ENCODE measurements around the gene DEPDC5. TPM values are rescaled to one million over a fixed set of nuclear protein-coding genes. Genes with fewer than 3 reads are reported as not detected.

DEPDC5 gene
- total RNA-seq, 4 donors from 2014 or later, result 11.7 to 15.4 (median 13.3) TPM

DNA sequence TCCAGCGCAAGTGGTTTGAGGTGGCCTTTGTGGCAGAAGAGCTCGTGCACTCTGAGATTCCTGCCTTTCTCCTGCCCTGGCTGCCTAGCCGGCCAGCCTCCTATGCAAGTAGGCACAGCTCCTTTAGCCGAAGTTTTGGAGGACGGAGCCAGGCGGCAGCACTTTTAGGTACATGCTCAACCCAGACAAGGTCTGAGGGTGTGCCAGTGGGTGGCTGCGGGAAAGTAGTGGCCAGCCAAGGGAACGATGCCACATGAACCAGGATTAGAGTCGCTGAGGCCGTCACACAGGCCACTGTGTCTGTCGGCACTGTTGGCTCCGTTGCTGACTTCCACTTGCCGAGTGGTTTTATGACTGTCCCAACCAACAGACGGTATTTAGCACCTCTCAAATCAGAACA, 125.8 kb downstream of the DEPDC5 start:
- H3K4me3 ChIP-seq (ENCODE audit: low read depth, poor library complexity, severe bottlenecking), result no peak overlapping the region
- TF ChIP-seq, protein P1, sequence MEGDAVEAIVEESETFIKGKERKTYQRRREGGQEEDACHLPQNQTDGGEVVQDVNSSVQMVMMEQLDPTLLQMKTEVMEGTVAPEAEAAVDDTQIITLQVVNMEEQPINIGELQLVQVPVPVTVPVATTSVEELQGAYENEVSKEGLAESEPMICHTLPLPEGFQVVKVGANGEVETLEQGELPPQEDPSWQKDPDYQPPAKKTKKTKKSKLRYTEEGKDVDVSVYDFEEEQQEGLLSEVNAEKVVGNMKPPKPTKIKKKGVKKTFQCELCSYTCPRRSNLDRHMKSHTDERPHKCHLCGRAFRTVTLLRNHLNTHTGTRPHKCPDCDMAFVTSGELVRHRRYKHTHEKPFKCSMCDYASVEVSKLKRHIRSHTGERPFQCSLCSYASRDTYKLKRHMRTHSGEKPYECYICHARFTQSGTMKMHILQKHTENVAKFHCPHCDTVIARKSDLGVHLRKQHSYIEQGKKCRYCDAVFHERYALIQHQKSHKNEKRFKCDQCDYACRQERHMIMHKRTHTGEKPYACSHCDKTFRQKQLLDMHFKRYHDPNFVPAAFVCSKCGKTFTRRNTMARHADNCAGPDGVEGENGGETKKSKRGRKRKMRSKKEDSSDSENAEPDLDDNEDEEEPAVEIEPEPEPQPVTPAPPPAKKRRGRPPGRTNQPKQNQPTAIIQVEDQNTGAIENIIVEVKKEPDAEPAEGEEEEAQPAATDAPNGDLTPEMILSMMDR (IDR thresholded peaks at IDR 0.05), result no peak
- TF ChIP-seq POLR2A (IDR thresholded peaks at IDR 0.05), result no peak
- no peak for DNase-seq (ENCODE audit: low spot score in 2 of 2)
- 91 to 95% methylated on average over 14 of the region's 14 CpGs for WGBS, 2 donors
- intact Hi-C loops (cut with DNase I; ENCODE audit: low total_unique reads), result no loop called here

DNA sequence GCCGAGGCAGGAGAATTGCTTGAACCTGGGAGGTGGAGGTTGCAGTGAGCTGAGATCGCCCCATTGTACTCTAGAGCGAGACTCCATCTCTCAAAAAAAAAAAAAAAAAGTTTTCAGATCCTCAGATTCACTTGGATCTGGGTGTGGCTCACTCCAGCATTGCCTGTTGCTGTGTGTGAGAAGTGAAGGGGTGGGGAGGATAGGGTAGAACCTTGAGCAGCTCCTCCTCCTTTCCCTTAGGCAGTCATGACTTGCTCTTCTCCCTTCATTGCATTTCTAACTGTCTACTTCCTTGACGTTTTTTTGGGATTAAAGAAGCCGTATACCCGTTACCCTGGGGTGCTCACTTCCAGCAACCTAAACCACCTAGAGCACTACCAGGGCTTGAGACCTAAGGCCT, 127.4 kb downstream of the DEPDC5 start:
- TF ChIP-seq, protein P1 (IDR thresholded peaks at IDR 0.05), result no peak
- TF ChIP-seq POLR2A (IDR thresholded peaks at IDR 0.05), result no peak
- no peak overlapping the region for H3K4me3 ChIP-seq (ENCODE audit: low read depth, poor library complexity, severe bottlenecking)
- no peak for DNase-seq (ENCODE audit: low spot score in 2 of 2)
- intact Hi-C loops (cut with DNase I; ENCODE audit: low total_unique reads), result loop anchor here (1.0 kb wide), 1 partner anchor 36 kb away; no protein-coding TSS in a partner anchor
- WGBS, 2 donors, result 76 to 78% methylated on average over 6 of the region's 6 CpGs

DNA sequence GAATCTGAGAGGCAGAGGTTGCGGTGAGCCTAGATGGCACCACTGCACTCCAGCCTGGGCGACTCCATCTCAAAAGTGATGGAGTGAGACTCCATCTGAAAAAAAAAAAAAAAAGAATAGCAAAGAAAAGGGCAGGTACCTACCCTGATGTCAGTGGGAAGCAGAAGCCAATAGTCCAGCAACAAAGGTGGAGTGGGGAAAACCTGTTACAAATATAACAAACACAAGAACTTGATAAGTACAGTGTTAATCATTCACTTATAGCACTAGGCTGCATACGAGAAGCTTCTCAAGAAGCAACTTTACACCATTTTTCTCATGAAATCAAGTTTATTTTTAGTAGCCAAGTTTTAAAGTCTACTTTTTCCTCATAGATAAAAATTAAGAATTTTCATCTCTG, 128.0 kb downstream of the DEPDC5 start:
- intact Hi-C loops (cut with DNase I; ENCODE audit: low total_unique reads), result loop anchor here (1.0 kb wide), 1 partner anchor 37 kb away; no protein-coding TSS in a partner anchor
- H3K4me3 ChIP-seq (ENCODE audit: low read depth, poor library complexity, severe bottlenecking), result no peak overlapping the region
- TF ChIP-seq, protein P1 (IDR thresholded peaks at IDR 0.05), result no peak
- no peak for TF ChIP-seq POLR2A (IDR thresholded peaks at IDR 0.05)
- WGBS, 2 donors, result 95 to 98% methylated on average over 3 of the region's 3 CpGs
- no peak for DNase-seq (ENCODE audit: low spot score in 2 of 2)

DNA sequence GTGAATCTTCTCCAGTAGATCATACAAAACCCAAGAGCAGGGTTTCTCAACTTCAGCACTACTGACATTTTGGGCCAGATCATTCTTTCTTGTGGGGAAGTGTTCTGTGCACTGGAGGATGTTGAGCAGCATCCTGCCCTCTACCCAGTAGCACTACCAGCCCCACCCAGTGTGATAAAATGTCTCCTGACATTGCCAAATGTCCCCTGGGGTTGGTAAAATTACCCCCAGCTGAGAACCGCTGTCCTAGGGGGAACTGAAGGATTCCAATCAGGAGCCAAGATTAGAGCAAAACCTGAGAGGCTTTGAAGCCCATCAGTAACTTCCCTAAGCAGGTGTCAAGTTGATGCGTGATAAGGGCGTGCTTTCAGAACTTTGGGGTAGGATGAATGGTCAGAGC, 129.2 kb downstream of the DEPDC5 start:
- 86 to 93% methylated on average over 3 of the region's 3 CpGs for WGBS, 2 donors
- TF ChIP-seq POLR2A (IDR thresholded peaks at IDR 0.05), result no peak
- TF ChIP-seq, protein P1 (IDR thresholded peaks at IDR 0.05), result no peak
- no peak overlapping the region for H3K4me3 ChIP-seq (ENCODE audit: low read depth, poor library complexity, severe bottlenecking)
- intact Hi-C loops (cut with DNase I; ENCODE audit: low total_unique reads), result no loop called here
- DNase-seq (ENCODE audit: low spot score in 2 of 2), result no peak

DNA sequence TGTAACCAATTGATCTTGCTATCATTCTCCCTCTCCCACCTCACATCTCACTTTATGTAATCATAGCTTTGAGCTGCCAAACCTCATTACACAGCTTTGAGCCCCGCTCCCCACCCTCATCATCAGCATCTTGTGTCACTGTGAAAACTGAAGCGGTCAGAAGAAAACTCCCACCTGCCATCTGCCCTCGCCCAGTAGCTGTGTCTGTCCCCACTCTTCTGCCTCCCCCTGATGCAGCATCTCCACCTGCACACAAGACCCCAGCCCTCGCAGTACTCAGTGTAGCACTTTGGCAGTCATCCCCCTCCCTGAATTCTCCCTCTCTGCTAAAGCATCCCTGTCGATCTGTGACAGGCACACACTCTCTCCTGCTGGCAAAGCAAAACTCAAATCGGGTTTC, 130.2 kb downstream of the DEPDC5 start:
- TF ChIP-seq, protein P1 (IDR thresholded peaks at IDR 0.05), result no peak
- TF ChIP-seq POLR2A (IDR thresholded peaks at IDR 0.05), result no peak
- DNase-seq (ENCODE audit: low spot score in 2 of 2), result no peak
- intact Hi-C loops (cut with DNase I; ENCODE audit: low total_unique reads), result no loop called here
- WGBS, 2 donors, result 92 to 95% methylated on average over 6 of the region's 6 CpGs
- no peak overlapping the region for H3K4me3 ChIP-seq (ENCODE audit: low read depth, poor library complexity, severe bottlenecking)

DNA sequence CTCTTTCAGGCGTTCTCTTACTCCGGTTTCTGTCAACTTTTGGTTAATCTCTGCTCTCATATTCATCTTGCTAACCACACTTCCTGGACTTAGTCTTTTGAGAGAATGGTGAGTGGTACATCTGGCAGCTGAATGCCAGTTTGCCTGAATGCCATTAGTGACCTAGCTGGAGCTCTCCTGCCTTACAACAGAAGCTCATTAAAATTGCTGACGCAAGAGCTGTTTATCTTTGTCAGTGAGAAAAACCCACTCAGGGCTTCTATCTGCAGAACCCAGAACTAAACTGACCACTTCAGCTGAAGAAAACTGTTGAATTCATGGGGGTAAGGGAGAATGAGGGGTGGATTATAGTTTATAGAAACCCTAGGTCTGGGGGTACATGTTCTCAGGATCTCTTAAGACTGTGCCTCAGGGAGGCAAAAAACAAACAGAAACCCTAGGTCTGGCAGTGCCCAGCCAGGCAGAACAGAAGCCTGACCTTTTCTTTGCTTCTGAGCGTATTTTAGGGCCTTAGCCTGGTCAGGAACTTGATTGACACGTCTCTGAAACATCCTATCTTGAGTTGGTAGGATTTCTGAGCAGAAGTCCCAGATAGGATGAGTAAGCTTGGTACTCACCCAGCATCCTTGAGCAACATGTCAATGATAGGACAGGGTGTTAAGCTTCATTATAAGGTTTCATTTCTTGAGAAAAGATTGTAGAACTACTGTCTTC, 137.7 kb downstream of the DEPDC5 start:
- intact Hi-C loops (cut with DNase I; ENCODE audit: low total_unique reads), result no loop called here
- H3K4me3 ChIP-seq (ENCODE audit: low read depth, poor library complexity, severe bottlenecking), result no peak overlapping the region
- no peak for DNase-seq (ENCODE audit: low spot score in 2 of 2)
- TF ChIP-seq, protein P1 (IDR thresholded peaks at IDR 0.05), result no peak
- TF ChIP-seq POLR2A (IDR thresholded peaks at IDR 0.05), result no peak
- 91 to 92% methylated on average over 5 of the region's 5 CpGs for WGBS, 2 donors
